ENCODE results near the gene LRRC52. TPM values are rescaled to one million over a fixed set of nuclear protein-coding genes. Genes with fewer than 3 reads are reported as not detected.

Gene LRRC52
- under 1 TPM in 1 of 2 donors, not detected in 1; 0.60 TPM for total RNA-seq
- long read RNA-seq, result 0 reads

DNA sequence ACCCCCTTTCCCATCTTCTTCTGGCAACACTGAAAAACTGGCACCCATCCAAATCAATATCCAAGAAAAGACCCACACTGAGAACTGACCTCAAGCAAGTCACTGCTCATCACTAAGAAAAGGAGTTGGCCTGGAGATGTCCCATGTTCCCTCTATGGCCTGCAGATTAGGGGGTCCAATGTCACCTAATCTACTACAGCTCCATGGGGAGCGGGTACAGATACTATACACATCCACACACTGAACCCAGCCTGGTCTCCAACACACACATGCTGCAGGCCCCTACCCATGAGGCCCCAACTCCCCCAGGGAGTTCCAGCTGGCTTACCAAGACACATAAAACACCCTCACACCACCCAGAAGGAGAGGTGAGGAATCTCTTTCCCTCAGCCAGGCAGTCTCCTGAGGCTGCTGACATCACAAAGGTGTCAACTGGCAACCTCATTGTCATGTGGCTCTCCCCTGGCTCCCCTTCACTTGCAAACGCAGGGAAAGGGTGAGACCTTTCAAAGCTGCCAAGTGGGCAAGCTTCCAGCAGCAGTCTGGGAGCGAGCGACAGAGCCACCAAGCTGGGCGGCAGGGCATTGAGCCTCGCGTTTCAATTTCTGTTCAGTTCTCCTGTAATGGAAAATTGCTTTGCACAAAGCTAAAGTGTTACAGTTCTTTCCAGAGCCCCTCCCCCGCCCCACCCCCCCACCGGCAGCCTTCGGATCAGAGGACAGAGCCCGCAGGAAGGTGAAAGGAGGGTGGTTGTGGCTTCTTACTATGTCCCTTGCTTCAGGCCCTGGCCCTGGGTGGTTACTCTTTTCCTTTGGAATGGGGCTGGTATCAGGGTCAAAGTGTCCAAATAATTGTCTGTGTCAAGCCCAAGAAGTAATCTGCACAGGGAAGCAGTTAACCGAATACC, at the start of gene LRRC52:
LRRC52 (plus strand) TSS at position 469 of the 907 bp plus-strand sequence; CDS start at position 766, 297 bp downstream.
- peak; percentile 75 to 87 for ATAC-seq
- intact Hi-C loops (cut with DNase I), result loop anchor here in 1 of 2 donors (5.0 kb wide), 1 partner anchor 136 kb away; no protein-coding TSS in a partner anchor
- peak; percentile 86 for DNase-seq

DNA sequence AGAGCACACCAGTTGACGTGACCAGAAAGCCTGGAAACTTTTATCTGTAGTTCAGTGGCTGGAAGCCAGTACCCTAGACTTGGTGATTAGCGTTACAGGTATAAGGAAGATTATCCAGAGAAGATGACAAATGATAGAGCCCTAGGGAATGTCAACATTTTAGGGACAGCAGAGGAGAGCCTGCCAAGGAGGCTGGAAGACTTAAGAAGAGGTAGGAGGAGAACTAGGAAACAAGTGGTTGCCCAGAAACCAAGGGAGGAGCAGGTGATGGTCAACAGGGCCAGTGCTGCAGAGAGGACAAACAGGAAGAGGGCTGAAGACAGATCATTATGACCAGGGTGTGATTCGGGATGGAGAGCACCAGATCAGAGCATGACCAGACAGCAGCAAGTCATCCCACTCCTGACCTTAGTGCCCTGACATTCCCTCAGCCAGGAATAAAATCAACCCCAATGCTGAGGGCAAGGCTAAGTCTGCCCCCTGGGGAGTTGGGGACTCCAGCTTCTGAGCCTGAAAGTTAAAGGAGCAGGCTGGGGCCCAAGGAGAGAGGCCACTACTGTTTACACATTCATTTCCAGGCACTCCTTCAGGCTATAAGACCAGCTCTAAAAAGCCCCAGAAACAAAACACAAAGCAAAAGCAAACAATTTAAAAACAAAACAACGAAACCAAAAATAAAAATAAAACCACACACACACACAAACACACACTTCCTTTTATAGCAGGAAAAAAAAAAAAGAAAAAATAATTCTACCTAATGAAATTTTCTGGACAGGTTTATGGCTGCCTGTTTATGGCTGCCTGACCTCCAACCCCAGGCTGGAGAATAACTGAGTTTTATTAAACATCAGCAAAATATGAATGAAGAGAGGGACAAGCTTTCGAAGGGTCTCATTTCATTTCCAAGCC, 48.6 kb upstream of the LRRC52 start:
- intact Hi-C loops (cut with DNase I), result no loop called here
- DNase-seq, result no peak
- no peak for ATAC-seq

GRCh38 chr1:165495858-165496205, 48.0 kb upstream of the LRRC52 start:
- intact Hi-C loops (cut with DNase I), result no loop called here
- ATAC-seq, result no peak

DNA sequence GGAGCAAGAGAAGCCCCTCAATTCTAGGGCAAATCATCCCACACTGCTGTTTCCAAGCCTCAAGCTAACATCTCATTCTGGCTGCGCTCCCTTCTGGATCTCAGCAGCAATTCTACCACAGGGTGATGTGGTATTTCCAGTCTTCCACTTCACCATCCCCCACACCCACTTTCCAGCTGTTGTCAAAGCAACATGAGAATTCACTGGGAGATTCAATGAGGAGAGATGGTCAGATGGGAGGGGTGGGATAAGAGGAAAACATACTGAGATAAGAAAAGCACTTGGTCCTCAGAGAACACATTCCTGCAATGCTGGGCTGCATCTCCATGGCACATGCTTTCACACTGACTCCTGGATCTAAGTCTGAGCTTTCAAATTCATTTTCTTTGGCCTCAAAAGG, 47.3 kb upstream of the LRRC52 start:
- intact Hi-C loops (cut with DNase I), result no loop called here
- peak in 1 of 2 donors; percentile 72 for ATAC-seq
- no peak for DNase-seq

More at GRCh38 chr1:165495858-165496205, 48.0 kb upstream of the LRRC52 start:
- no peak for DNase-seq

GRCh38 chr1:165497069-165498013, 46.5 kb upstream of the LRRC52 start:
- DNase-seq (no peak), ATAC-seq (peak in 1 of 2 donors; percentile 14)
- intact Hi-C loops (cut with DNase I), result no loop called here

DNA sequence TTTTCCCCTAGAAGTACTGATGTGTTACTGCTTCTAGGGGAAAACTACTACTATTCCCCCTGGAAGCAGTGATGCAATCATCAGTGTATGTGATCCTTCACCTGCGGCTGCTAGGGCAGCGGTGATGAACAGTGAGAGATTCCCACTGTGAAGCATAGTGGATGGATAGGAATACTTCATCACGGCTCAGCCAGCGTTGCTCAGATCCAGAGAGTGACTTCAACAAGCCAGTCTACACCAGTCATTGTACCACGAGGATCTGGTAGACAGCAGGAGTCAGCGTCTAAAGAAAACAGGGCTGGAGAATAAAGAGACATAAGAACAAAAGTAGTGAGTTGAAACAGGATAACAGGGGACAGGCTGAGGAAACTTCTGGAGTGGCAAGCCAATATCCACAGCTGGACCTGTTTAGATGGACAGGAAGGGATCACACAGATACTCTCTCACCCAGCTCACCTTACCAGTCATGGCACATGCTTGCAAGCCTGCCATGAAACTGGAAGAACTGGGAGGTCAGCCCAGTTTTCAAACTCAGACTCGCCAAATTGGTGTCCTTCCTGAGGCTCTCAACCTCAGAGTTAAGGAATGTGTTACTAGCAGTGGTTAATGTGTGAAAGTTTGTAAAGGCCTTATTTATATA, 42.4 kb upstream of the LRRC52 start:
- DNase-seq (no peak), ATAC-seq (peak; percentile 23 to 48)
- intact Hi-C loops (cut with DNase I), result no loop called here

DNA sequence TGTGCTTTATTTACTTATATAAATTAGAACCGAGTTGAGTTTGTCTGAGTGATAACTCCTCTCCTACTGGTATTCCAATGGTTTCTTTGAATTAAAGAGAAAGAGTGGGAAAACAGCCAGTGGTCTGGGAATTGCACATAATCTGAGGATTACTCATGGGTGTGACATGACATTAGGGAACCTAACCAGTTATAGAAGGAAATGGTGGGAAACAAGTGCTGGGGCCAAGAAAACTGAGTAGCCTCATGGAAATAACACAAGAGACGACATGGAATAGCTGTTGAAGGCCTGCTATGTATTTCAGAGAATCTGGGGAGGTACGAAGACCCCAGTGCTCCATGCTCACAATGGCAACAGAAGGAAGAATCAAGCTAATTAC, 41.8 kb upstream of the LRRC52 start:
- DNase-seq (no peak), ATAC-seq (peak in 1 of 2 donors; percentile 70)
- intact Hi-C loops (cut with DNase I), result no loop called here

DNA sequence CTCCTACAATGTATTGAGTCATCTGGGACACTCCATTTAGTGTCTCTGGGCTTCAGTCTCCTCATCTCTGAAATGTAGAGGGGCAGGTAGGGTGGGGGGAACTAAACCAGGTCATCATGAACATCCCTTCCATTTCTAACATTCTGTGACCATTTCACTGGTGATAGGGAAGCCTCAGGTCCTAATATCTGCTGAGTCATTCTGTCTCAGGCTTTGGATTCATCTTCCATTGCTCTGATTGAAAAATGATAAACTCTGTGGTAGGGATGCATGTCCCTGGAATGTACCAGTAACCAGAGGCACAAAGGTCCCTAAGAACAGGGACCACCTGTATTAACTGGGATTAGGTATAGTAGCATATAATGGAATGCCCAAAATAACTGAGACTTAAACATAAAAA, 36.2 kb upstream of the LRRC52 start:
- DNase-seq (no peak), ATAC-seq (no peak)
- intact Hi-C loops (cut with DNase I), result no loop called here

DNA sequence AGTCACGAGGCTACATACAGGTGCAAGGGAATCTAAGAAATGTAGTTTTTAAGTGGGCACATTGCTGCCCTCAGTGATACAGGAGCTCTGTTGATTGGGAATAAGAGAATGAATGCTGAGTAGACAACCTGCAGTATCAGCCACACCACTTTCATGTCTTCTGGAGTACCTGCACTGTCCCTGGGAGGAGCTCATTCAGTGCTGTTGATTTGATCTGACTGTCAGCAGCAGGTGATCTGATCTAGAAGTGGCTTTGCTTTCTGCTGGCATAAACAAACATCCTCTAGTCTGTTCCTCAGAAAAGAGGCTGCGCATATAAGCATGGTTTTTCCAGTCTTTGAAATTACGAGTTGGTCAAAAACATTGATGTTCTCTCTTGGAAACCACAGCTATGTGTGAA, 35.5 kb upstream of the LRRC52 start:
- ATAC-seq, result no peak

DNA sequence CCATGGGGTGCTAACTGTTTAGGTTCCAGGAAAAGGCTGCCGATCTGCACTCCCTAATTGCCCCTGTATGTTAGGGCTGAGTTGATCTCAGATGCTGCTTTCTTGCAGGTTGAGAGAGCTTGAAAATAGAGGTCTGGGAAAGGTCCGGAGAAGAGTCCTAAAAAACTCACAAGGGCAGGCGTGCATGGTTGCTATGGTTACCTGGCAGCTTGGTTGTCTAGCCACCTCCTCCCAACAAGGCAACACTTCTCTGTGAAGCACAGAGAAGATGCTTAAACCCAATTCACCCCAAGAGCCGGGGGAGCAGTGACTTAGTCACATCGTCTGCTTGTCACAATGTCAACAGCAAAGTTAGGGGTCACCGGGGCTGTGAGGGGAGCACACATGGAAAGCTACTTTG, 31.0 kb upstream of the LRRC52 start:
- DNase-seq, result no peak
- intact Hi-C loops (cut with DNase I), result no loop called here
- no peak for ATAC-seq

More for the DNA sequence above, 35.5 kb upstream of the LRRC52 start:
- no peak for DNase-seq
- intact Hi-C loops (cut with DNase I), result no loop called here

- DNase-seq, result no peak
- no peak for ATAC-seq
- intact Hi-C loops (cut with DNase I), result no loop called here
Measured at GRCh38 chr1:165516469-165516868, 27.3 kb upstream of the LRRC52 start.

- DNase-seq (no peak), ATAC-seq (no peak)
- intact Hi-C loops (cut with DNase I), result no loop called here
Measured at GRCh38 chr1:165520646-165521045, 23.2 kb upstream of the LRRC52 start.

- ATAC-seq, result no peak
- intact Hi-C loops (cut with DNase I), result no loop called here
- DNase-seq, result no peak
Measured at GRCh38 chr1:165524639-165525285, 19.0 kb upstream of the LRRC52 start.

DNA sequence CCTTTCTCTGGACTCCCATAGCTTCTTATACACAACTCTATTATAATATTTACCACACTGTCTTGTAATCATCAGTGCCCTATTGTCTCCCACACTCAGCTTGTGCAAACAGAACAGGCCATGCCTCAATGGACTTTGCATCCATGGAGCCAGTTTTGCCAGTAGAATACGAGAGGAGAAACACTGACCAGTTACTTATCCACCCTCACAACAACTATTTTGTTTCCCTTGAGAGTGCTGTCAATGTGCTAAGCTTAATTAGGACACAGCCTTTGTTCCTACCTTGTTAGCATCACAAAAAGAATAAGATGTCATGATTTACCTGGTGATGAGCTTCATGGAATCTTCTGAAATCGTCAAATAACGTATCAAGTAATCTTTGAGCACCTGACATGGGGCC, 18.1 kb upstream of the LRRC52 start:
- no peak for ATAC-seq
- intact Hi-C loops (cut with DNase I), result no loop called here
- no peak for DNase-seq

GRCh38 chr1:165527251-165528007, 16.4 kb upstream of the LRRC52 start:
- peak in 1 of 2 donors; percentile 67 for ATAC-seq
- no peak for DNase-seq
- intact Hi-C loops (cut with DNase I), result no loop called here

DNA sequence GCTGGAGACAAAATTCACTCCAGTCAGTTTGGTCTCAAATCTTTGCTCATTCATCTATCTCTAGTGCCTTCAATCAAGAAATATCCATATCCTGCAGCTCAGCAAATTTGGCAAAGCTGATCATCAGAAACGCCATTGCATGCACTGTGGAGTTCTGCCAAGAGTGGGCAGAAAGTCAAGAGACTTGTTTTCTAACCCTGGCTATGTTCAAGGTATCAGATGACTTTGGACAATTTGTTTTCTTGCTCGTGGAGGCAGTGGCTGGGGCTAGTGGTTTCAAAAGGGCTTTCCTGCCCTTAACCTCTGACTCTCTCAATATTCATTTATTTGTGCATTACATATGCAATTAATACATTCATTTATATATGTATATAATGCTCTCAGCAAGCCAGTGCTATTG, 12.8 kb upstream of the LRRC52 start:
- intact Hi-C loops (cut with DNase I), result no loop called here
- DNase-seq (peak; percentile 31), ATAC-seq (peak; percentile 44 to 60)

DNA sequence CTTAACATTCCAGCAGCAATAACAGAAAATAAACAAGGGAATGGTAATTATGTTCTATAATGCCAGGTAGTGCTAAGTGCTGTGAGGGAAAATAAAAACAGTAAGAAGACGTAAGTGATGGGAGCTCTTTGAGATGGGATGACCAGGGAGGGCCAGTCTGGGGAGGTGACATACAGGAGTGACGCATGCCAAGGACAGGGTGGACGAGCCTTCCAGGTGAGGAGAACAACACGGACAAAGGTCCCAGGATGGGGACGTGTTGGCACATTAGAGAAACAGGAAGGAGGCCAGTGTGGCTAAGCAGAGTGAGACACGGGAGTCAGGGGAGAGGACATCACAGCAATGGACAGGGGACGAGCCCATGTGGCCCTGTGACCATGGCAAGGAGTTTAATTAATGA, 11.7 kb upstream of the LRRC52 start:
- ATAC-seq (no peak), DNase-seq (no peak)
- intact Hi-C loops (cut with DNase I), result no loop called here

All from left cardiac atrium (tissue), 4 donors.